NOMO-1 treated with dmso at 0.1 percent for 144 hours (cell line): Measurements from ENCODE around the gene OPRL1.

Experiments
- DNase-seq: peaks from one replicate; lab custom pipeline; 2025; ENCODE audit not compliant: unreplicated experiment; lab: John Stamatoyannopoulos, UW

The OPRL1 gene

DNA sequence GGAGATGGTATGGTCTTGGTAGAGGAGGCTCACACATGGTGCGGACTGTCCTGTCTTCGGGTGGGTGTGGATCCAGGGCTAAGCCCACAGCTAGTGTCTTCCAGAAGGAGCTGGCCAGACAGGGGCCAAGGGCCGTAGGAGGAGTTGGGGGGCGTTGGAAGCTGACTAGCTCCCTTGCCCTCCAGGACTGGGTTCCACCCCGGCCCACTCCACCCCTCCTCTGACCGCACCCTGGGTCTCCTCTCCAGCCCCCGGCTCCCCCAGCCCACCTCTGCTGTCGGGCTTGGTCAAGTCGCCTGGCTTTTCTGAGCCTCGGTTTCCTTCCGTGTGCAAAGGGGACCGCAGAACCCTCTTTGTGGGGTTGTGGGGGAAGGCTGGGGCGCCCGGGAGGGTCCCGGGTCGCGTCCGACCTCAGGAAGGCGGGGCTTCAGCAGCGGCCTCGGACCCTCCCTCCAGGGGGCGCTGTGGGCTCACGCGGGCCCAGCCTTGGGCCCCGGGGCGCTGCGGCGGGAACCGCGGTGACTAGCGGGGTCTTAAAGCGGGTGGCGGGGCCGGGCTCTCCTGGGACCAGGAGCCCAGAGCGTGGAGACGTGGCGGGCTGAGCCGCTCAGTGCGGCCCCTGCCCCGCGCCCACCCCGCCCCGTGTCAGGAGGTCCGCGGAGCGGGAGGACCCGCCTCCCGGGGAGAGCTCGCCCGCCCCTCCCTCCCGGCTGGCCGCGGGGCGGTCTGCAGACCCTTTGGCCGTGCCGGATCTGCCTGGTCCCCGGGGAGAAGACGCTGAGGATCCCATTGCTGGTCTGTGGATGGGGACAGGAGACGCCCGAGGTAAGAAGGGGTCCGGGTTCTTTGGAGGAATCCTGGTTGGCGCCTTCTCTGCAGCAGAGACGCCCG, 22.1 kb downstream of the OPRL1 start:
- no peak for DNase-seq

DNA sequence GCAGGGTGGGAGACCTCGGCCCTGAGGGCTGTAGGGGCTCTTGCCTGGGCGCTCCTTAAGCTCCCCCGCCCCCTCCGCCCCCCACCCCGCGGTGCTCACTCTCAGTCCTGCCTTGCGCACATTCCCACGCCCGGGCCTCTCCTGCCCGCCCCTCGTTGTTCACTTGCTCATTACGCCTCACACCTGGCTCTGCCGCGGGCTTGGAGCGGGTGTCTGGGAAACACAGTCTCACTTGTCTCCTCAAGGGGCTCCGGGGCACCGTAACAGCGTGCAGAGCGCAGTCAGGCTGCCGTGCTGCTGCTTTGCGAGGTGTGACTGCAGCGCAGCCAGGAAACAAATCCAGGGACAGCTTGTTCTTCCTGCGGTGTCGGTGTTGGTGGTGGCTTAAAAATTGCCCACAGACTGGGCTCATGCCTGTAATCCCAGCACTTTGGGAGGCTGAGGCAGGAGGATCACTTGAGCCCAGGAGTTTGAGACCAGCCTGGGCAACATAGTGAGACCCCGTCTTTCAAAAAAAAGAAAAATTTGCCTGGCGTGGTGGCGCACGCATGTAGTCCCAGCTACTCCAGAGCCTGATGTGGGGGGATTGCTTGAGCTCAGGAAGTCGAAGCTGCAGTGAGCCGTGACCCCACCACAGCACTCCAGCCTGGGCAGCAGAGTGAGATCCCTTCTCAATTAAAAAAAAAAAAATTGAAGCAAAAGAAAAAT, 22.9 kb downstream of the OPRL1 start:
- DNase-seq = no peak

DNA sequence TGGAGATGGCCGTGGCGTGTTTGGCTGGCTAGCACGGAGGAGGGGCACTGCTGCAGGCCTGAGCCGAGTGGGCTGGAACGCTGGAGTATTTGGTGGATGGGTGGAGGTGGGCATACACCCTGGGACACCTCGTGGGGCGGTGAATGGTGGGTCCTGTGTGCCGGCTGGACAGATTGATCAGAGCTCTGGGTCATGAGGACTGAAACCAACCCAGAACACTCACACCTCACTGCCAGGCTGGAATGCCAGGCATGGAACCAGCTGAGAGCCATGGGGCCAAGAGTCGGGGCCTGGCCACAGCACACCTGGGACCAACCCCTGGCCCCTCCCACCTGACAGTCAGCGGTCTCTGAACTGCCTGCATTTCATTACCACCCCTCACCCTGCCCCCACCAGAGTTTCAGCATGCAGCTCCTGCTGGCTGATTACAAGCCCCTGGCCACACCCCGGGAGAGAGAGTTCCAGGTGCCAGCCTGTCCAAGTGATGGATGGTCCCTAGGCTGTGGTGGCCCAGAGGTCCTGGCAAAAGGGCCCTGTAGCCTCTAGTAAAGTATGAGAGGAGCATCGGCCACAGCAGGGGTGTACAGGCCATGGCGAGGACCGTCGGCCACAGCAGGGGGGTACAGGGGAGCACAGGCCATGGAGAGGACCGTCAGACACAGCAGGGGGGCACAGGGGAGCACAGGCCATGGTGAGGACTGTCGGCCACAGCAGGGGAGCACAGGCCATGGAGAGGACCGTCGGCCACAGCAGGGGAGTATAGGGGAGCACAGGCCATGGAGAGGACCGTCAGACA, 24.2 kb downstream of the OPRL1 start:
- no peak for DNase-seq

DNA sequence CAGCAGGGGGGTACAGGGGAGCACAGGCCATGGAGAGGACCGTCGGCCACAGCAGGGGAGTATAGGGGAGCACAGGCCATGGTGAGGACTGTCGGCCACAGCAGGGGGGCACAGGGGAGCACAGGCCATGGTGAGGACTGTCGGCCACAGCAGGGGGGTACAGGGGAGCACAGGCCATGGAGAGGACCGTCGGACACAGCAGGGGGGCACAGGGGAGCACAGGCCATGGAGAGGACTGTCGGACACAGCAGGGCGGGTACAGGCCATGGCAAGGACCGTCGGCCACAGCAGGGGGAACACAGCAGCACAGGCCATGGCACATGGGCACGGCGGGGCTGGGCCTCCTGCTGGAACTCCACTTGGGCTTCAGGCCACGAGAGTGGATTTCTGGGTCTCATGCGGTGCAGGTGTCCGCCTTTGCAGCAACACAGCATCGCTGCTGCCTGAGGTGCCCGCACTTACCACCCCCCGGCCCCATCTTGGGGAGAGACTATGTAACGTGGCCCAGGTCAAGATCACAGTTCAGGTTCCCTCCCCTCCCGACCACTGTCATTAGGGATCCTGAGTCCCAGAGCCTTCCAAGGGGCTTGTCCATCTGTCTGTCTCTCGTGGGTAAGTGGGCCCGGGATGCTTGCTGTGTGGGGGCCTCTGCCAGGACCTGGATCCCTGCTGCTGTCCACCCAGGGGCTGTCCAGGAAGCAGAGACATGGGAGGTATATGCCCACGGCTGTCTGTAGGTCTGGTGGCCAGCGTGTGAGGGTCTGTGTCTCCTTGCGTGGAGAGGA, 25.0 kb downstream of the OPRL1 start:
- DNase-seq = no peak

DNA sequence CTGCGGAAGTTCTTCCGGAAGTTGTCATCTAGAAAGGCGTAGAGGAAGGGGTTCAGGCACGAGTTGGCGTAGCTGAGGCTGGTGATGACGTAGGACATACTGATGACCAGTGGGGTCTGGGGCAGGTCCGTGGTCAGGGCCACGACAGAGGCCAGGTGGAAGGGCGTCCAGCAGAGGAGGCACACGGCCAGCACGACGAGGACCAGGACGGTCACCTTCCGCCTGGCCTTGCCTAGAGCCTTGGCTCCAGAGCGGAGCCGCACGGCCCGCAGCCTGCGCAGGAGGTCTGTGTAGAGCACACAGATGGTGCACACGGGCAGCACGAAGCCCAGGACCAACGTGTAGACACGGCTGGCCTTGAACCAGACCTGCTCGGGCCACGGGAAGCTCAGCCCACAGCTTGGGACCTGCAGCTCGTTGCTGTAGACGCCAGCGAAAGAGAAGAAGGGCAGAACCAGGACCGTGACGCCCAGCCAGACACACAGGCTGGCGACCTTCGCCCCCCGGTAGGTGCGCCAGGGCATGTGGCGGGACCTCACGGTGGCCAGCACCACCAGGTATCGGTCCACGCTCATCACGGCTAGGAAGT, 26.1 kb downstream of the OPRL1 start:
- no peak for DNase-seq

DNA sequence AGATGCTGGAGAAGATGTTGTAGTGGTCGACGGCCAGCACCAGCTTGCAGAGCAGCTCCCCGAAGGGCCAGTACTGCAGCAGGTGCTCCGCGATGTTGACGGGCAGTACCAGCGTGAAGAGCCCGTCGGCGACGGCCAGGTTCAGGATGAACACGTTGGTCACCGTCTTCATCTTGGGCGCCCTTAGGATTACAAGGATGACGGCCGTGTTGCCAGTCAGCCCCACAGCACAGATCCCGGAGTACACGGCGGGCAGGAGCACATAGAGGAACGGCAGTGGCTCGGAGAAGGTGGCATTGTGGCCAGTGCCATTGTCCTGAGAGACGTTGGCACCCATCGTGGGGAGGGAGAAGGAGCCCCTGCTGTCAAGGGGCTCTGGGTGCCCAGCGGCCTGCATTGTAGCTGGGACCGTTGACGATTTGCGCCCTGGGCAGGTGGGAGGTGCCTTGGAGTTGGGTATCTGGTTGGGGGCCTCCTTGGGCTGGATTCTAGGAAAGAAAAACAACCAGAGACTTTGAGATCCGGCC, 26.6 kb downstream of the OPRL1 start:
- no peak for DNase-seq

DNA sequence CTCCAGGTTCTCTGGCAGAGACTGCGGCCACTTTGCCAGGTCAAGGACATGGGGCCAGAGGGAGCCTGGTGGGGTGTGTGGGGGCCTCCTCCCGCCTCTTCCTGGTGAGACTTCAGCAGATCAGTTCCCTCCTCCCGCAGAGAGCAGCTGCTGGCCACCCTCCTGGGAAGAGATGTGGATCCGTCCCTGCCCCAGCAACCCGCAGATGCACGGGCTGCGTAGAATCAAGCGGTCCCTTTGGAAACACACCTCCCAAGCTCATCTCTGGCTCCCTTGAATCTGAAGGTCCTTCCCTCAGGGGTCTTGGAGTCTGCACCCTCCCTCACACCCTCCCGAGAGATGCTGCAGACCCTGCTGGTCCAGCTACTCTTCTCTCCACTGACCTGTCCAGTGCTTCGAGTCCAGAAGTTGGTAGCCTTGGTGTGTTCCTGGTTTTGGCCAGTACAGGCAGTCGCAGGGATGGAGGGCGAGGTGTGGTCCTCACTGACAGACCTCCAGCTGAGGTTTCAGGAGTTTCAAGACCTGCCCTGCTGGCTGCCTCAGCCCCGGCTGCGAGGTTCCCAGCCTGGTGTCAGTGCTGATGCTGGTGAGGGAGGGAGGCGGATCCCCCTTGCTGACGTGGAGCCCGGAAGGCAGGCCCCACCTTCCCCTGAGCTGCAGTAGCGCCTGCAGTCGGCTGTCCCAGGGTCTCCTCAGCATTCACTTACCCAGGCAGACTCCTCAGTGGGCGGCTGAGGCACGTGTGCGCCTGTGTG, 27.3 kb downstream of the OPRL1 start, which contains the start of gene NPBWR2:
TSS of gene NPBWR2 (minus strand) at position 585 of the 755 bp plus-strand sequence. CDS start 734 bp downstream, outside the sequence.
- no peak for DNase-seq

DNA sequence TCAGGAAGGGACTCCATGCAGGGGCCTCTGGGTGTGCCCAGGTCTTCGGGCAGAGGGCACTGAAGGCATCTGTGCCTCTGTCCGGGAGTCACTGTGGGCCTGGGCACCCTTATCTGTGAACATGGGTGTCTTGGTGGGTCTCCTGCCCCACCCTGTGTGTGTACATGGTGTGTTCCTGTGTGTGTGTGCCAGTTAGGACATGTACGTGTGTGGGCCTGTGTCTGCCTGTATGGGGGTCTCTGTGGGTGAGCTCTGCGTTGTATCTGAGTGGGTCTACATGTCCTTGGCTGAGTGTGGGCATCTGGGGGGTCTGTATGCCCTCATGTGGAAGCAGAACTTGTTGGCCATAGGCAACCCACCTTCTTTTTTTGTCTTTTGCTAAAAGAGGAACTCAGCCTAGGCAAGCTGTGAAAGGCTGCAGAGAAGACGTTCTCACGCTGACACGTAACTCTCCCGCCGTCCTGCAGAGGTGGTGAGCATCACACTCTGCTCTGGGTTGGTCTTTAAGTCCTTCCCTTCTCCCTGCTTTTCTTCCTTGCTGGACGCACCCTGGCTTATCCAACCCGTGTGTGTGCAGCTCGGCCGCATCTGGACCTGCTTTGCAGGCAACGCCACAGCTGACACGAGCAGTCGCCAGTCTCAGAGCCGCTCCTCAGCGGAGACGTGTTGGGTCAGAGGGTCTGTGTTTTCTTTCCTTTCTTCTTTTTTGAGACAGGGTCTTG, 28.0 kb downstream of the OPRL1 start:
- DNase-seq = peak; percentile 50

DNA sequence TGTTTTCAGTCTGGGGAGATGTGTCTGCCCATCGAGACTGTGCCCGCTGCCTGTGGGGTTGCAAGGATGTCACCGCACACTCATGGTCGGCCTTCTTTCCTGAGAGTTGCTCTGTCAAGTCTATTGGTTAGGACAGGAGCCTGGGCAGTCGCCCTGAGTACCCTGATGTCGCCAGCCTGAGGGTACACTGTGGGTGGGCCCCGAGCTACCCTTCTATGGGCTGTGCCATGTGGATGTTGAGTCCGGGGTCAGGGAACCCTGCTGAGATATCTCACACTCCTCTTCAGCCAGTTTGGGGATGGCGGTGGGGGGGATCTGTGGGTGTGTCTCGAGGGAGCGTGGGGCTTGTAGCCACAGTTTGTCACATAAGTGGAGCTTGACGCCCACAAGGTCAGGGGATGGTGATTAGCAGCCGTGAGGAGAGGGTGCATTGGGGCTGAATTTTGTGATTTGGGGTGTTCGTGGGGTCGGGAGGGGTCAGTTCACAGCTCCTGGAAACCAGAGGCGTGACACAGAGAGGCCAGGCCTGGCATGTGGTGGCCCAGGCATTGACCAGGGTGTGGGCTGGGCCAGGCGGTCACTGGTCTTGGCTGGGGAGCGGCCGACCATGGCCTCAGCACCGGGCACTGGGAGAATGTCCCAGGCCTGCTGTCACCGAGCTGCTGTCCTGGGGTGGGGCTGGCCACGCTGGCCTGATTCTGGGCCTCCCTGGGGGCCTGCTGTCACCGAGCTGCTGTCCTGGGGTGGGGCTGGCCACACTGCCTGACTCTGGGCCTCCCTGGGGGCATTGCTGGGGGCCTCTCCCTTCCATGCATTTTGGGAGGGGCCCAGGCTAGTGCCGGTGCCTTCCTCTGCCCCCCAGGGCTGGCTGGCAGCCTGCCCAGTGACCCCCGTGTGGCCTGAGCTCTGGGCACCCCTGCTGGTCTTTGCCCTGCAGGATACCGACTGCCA, 29.1 kb downstream of the OPRL1 start:
- DNase-seq = no peak

DNA sequence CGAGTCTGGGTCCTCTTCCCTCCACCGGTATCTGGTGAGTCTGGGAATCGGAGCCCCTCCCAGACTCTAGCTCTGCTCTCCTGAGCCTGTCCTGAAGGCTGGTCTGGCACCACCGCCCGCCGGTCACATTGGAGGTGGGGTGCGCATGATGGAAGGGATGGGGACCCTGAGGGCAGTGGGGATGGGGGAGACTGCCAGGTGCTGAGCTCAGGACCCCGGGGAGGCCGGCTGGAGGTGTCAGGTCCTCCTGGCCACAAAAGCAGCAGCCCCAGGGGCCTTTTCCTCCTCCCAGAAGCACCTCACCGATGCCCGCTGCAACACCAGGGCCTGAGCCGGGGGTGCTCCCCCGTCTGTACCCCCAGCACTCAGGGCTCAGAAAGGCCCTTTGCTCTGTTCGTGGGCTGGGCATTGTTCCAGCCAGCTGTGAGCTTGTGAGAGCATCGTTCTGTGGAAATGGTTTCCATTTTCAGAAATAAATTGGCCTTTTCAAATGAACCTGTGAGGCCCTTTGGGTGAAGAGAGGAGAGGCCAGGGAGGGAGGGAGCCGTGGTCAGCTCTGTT, 30.0 kb downstream of the OPRL1 start:
- no peak for DNase-seq

DNA sequence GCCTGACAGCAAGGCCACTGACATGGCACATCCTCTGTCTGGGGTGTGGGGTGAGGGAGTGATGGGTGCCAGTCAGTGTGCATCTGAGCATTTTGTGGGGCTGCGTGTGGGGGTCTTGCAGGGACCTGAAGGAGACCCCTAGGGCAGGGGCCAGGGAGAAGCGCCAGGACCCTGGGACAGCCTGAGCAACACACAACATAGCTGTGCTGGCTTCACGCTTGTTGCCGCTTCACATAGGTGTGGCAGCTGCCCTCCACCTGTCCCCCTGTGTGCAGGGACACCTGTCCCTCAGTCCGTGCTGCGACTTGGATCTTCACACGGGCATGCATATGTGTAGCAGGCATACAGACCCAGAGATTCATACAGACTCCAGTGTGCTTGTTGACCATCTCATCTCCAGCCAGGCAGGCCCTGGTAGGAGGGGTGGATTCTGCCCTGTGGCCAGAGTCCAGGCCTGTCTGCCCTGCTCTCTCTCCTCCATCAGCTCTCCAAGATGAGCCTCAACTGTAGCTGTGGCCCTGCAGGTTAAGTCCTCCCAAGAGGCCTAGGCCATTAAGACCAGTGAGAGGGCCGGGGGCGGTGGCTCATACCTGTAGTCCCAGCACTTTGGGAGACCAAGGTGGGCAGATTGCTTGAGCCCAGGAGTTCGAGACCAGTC, 30.7 kb downstream of the OPRL1 start:
- DNase-seq = no peak

DNA sequence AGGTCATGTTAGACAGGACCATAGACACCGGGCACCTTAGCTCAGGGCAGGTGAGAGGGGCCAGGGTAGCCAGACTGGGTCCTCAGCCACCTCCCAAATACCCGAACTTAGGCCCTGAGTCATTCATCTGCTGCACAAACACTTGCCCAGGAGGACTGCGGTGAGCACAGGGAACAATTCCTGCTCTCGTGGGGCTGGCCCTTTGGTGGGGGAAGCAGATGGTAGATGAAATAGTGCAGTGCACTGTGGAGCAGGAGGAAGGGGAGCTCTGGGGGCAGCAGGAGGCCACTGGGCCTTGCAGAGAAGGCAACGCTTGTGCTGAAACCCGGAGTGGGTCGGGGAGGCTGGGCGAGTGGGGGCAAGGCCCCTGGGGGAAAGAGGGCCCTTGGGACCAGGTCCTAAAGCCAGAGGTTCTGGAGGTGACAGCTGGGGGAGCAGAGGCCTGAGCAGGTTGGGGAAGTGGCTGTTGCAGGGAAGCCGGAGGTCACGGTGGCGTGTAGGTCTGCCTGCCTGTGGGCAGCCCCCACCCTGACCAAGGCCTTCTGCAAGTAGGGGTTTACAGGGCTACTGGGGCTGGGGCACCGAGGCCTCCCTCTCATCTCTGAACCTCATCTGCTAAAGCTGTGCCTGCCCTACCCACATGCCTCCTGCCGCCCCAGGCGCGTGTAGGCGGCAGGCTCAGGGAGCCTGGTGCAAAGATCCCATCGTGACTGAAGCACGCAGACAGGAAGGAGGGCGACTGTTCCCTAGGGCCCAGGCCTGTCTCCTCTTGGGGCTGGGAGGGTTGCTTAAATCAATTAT, 32.2 kb downstream of the OPRL1 start:
- DNase-seq = no peak

DNA sequence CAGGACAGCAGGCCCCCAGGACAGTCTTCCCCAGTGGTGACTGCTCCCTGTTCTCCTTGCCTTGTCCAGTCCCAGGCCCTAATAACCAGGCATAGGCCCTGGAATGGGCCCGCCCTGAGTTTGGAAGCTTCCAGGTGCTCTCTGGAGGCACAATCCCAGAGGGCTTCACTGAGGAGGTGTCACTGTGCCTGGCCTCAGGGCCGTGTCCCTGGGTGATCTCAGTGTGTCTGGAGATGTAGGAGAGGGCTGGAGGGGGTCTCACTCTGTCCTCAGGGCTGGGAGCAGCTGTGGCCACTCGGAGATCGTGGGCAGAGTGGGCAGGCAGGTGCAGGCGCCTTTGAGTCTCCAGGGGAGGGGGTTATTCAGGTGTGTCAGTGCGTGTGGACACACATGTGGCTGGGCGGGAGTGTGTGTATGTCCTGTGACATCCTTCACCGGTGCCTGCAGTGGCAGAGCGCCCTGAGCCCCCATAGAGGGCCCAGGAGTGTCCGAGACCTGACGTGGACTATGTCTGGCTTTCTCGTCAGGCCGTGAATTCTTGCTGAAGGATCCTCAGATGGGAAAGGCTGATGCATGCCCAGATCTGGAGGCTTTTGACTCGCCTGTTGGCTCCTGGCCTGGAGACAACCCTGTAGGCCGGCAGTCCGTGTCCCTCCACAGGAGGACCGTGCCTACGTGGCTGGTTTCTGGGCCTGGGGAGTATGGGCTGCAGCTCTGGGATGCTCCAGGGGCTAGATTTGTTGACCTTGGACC, 33.0 kb downstream of the OPRL1 start:
- no peak for DNase-seq

DNA sequence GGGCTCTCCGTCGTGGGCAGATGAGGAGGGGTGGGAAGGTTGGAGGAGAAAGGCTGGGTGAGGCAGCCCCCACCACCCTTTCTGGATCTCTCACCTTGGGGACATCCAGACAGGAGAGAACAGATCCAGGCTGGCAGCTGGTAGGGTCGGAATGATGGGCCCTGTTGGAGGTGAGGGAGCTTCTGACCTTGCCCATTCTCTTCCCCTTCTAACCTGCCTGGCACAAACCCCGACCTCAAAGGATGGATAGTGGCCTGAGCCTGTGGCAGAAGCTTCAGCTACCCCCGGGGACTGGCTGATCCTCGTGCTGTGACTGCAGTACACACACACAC, 33.5 kb downstream of the OPRL1 start:
- no peak for DNase-seq

DNA sequence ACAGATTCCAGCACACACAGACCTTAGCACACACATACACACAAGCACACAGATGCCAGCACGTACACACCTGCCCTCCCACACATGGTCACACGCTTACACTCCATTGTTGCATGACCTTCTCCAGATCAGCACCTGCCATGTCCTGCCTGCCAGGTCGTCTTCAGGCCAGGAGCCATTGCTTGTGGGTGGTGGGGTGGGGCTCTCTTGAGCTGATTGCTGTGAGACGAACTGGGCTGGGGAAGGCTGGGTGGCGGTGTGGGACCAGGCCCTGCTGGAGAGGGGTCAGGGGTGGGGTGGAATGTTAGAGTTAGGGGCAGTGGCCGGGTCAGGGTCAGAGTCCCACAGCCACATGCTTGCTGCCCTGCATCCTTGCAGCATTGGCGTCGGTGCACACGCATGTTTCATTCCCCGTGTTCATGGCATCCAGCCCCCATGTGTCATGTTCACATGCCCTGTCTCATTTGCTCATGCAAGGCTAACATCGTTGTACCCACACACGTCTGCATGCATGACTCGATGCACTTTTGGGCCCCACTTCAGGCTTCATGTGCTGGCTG, 34.0 kb downstream of the OPRL1 start:
- DNase-seq = no peak
